Measurements from ENCODE around the gene SLC35A1.

Gene SLC35A1

DNA sequence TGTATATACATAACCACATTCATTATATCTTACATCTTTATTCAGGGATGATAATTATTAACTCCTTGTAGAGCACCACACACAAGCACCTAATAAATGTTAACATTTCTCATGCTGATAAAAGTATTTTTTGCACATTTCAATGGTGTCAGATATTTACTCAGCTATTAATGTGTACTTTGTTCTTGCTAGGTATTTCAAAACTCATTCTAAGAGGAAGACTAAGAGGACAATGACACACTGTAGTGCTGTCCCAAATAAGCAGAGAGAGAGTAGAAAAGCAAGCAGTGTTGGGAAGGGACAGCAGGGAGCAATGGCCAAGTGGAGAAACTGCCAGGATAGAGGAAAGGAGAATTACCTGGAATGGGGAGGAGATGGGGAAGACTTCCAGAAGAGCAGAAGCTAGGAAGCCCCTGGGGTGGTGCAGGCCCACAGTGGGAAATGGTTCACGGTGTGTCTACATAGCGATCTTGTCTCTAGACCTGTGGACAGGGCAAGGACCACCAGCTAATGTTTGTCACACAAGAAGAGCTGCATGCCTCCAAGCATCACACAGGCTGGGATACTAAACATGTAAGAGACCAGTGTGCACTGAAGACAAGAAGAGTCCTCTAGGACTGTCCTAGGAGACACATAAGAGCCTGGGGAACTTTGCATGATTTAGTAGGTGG is 61.7 kb downstream of the SLC35A1 start:
- DNase-seq = no peak

DNA sequence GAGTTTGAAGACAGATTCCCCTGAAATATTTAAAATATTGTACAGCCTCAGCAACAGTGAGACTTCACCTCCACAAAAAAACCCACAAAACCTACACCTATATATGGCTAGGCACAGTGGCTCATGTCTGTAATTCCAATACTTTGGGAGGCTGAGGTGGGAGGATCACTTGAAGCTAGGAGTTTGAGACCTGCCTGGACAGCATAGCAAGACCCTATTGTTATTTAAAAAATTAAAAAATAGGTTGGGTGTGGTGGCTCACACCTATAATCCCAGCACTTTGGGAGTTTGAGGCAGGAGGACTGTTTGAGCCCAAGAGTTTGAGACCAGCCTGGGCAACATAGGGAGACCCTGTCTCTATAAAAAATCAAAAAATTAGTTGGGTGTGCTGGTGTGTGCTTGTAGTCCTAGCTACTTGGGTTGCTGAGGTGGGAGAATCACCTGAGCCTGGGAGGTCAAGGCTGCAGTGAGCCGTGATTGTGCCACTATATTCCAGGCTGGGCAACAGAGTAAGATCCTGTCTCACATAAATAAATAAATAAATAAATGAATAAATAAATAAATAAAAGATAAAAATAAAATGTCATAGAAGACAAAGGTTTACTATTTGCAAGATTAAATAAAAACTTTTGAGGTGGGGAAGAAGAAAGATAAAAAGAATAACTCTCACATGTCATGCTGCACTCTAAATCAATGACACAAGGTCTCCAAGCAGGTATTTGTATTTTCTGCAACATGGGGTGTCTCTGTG is 65.9 kb downstream of the SLC35A1 start:
- no peak for DNase-seq

DNA sequence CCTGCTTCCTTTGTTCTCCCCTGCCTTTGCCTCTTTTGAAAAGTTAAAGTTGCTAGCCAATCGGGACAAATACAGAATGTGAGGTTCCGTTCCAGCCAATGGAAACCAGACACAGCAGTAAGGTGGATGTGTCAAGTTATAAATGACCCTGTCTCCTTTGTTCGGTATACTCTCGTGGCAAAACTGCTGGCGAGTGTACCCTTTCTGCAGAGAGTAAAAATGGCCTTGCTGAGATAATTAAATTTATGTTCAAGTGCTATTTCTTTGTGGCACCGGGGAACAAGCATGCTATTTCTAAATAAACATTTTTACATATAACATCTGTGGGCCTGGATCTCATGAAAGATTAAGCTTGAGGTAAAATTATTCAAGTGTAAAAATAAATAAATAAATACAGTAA is 66.8 kb downstream of the SLC35A1 start:
- no peak for DNase-seq

DNA sequence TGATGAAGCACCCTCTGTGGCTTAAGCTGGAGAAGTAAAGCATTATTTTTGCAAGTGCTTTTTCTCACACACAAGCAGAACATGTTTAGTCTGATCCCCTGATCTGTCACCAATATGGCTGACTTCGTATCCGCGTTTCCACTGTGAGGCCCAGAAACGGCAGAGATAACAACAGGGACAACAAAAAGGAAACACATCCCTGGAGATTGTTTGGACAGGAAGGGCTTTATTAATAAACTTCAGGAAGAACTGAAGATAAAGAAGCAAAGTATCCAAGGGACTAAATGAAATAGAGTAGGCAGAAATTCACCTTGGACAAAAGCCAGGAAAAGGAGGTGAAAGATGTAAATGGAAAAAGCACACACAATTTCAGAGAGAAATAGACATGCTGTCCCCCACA is 67.8 kb downstream of the SLC35A1 start:
- no peak for DNase-seq

DNA sequence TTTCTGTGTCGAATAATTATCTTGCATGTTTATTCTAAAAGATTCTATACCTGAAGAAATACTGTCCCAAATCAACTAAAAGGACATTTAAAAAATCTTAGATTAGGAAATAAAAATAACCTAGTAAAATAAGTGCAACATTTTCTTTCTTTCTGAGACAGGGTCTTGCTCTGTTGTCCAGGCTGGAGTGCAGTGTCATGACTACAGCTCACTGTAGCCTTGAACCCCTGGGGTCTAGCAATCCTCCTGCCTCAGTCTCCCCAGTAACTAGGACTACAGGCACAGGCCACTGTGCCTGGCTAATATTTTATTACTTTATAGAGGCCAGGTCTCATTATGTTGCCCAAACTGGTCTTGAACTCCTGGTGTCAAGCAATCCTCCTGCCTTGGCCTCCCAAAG is 68.3 kb downstream of the SLC35A1 start:
- no peak for DNase-seq

DNA sequence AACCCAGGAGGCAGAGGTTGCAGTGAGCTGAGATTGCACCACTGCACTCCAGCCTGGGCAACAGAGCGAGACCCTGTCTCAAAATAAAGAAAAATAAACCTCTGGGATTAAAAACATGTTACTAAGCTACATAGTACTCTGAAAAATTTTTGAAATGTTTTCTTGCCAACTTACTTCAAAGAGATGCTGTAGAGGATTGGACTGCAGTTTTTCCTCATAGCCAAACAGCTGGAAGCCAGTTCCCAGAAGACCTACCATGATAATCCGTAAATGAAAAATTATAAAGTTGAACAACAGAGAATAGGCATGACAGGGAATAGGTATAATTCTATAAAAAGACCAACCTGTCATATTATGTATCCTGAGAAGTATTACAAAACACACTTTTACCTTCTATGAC is 69.0 kb downstream of the SLC35A1 start:
- DNase-seq = no peak

DNA sequence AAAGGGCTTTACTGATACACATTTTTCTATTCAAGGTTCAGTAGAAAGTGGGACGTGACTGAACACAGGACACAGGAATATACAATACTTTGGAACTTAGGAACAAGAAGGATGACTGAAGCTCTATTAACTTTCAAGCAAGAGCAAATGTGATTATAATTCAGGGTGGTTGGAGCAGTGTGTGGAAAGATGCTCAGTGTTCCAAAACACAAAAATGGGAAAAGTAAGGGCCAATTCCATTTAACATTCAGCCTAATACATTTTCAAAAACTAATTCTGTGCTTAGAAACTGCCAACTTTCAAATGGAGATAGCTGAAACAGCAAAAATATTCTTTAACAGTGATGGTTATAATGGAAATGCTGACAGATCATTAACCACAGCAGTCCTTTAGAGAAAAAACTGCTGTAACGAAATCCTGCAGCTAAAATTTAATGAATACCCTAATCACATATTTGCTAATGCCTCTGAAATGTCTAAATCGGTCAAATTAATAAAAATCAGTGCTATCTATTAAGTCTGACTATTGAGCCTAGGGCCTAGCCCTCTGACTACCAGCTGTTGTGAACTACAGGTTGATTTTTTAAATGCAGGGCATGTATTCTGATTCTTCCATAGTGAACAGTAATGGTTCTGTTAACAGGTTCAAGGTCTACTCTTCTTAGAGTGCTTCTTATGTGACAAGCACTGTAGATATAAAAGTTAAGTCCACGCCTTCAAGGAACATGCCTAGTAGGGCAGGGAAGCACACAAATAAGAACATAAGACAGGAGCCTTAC is 71.1 kb downstream of the SLC35A1 start:
- no peak for DNase-seq

DNA sequence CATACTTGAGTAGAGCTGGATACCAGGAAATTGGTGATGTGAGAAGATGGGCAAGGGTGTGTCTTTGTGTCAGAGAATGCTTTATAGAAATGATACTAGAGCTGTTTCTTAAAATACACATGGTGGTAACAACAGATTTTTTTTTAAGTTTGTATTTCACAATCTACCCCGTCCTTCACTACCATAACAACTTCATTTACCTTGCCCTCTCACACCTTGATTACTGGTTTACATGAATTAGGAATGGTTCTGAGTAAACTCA is 71.6 kb downstream of the SLC35A1 start:
- DNase-seq = no peak

DNA sequence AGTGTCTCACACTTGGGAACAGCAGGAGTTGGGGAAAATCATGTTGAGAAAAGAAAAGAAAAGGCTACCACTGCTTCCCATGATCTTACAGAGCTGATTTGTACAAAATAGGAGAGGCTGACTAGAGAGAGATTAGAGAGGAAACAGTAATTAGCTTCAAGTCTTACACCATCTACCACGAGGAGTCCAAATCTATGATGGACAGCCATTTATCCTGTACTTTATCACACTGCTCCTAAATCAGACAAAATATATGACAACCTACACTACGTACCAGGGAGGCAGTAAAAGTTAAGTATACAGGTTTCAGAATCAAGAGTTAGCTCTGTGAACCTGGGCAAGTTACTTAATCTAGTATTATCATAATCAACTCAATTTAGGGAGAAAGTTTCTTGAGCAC is 79.0 kb downstream of the SLC35A1 start:
- no peak for DNase-seq

DNA sequence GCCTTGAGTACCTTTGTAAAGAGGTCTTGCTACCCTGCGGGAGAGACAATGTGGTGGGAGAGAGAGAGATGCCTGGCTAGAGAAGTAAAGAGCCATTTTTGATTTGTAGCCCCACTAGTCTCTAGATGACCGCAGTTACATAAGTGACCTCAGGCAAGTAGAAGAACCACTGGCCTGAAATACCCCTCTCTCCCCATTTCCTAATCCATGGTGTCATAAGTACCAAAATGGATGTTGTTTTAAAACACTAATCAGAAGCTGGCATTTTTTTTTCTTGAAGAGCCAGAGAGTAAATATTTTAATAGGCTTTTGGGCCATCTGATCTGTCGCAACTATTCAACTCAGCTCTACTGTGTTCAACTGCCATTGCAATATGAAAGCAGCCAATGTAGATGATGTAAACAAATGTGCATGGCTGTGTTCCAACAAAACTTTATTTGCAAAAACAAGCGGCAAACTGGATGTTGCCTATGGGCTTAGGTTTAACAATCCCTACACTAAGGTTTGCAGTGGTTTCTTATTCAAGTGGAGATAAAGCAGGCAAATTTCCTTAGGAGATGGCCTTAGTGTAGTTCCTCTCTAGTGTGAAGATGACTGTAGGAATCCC is 80.5 kb downstream of the SLC35A1 start:
- DNase-seq = no peak

DNA sequence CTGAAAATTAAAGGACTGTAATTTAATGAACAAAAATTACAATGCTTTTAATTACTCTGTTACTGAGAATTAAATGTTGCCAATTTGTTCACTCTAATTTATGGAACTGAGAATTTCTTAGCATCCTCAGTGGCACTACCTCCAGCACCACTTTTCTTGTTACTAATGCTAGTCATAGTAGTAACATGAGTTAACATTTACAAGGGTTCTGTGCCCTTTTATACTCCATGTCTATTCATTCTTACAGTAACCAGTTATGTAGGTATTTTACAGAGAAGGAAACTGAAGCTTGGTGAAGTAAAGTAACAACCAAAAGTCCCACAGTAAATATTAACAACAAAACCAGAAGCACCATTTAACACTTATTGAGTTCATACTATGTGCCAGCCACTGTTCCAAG is 82.7 kb downstream of the SLC35A1 start:
- no peak for DNase-seq

DNA sequence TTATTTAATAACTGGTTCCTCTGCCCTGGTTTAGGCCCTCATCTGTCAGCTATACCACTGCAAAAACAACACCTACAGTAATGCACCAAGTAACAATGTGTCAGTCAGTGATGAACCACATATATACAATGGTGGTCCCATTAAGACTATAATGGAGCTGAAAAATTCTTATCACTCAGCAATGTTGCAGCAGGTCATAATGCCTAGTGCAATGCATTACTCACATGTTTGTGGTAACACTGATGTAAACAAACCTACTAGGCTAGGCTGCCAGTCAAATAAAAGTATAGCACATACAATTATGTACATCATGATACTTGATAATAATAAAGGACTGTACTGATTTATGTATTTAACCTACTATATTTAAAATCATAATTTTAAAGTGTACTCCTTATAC is 85.7 kb downstream of the SLC35A1 start:
- no peak for DNase-seq

DNA sequence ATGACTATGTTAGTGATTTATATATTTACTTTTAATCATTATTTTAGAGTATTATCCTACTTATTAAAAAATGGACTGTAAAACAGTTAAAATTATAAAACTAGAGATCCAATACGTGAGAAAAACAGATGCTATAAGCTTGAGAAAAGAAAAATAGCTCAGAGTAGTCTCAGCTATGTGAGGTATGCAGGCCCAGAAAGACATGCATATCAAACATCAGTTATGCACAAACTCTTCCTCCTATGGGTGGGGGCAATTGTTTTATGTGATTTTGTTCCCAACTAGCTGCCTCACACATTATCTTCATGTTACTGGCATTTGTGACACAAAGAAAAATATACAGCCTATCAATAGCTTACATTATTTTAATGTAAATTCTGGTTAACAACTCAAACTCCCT is 88.2 kb downstream of the SLC35A1 start:
- no peak for DNase-seq
